ENCODE results near the gene PPFIBP2. TPM values are rescaled to one million over a fixed set of nuclear protein-coding genes. Genes with fewer than 3 reads are reported as not detected.
A peak's percentile ranks its signal among the peaks of the same experiment; 100 is the strongest.

PPFIBP2 gene
- total RNA-seq, 1 experiment from 2014 or later = 13.9 TPM

GRCh38 chr11:7592711-7593110 is 78.9 kb downstream of the PPFIBP2 start:
- Histone ChIP-seq H3K4me1 (replicated peaks; ENCODE audit: insufficient read depth) (peaks cover 39% of the 10 kb centered on the region), H3K27me3 (ENCODE audit: insufficient read depth, low read depth) (no peaks in the 10 kb centered on the region), H3K9me2 (ENCODE audit: insufficient read depth) (no peaks in the 10 kb centered on the region), H3K79me2 (ENCODE audit: low read depth) (no peaks in the 10 kb centered on the region), H3K4me3 (no peak overlapping the region), H2AFZ (no peak overlapping the region), H3K4me2 (no peak overlapping the region), H3K27ac (no peak overlapping the region), H3K36me3 (ENCODE audit: low read depth) (no peaks in the 10 kb centered on the region), H3F3A (ENCODE audit: insufficient read depth, low read depth) (peaks cover 6% of the 10 kb centered on the region; the same call in 1 of the 2 replicates), H3K9me3 (ENCODE audit: insufficient read depth, low read depth) (no peaks in the 10 kb centered on the region), H4K20me1 (ENCODE audit: insufficient read depth) (no peaks in the 10 kb centered on the region)
- TF ChIP-seq CTCF (conservative IDR thresholded peaks at IDR 0.05) (no peak), EZH2 (IDR thresholded peaks at IDR 0.05; ENCODE audit: low read depth) (no peak)
- peak in 1 of 2 experiments; percentile 44 for DNase-seq
- intact Hi-C loops (cut with micrococcal nuclease; ENCODE audit: unreplicated experiment) = no loop called here
- ChIA-PET POLR2A (ENCODE audit: unreplicated experiment) (no interaction called here), CTCF (no interaction called here)
- no TSS peak for BruUV-seq (replicated peaks)

- ChIA-PET CTCF (no interaction called here), POLR2A (ENCODE audit: unreplicated experiment) (no interaction called here)
- no peak for DNase-seq
- no peak overlapping the region for H3K4me3 ChIP-seq
- H3K4me2 ChIP-seq = no peak overlapping the region
- no peaks in the 10 kb centered on the region for H4K20me1 ChIP-seq (ENCODE audit: insufficient read depth)
- no peaks in the 10 kb centered on the region for H3K9me3 ChIP-seq (ENCODE audit: insufficient read depth, low read depth)
- H2AFZ ChIP-seq = no peak overlapping the region
- H3K4me1 ChIP-seq (replicated peaks; ENCODE audit: insufficient read depth) = peaks cover 46% of the 10 kb centered on the region
- H3K9me2 ChIP-seq (ENCODE audit: insufficient read depth) = no peaks in the 10 kb centered on the region
- no TSS peak for BruUV-seq (replicated peaks)
- H3K79me2 ChIP-seq (ENCODE audit: low read depth) = no peaks in the 10 kb centered on the region
- TF ChIP-seq CTCF (conservative IDR thresholded peaks at IDR 0.05) (no peak), EZH2 (IDR thresholded peaks at IDR 0.05; ENCODE audit: low read depth) (no peak)
- H3K27ac ChIP-seq = no peak overlapping the region
- H3F3A ChIP-seq (ENCODE audit: insufficient read depth, low read depth) = peaks cover 6% of the 10 kb centered on the region; the same call in 1 of the 2 replicates
- H3K27me3 ChIP-seq (ENCODE audit: insufficient read depth, low read depth) = no peaks in the 10 kb centered on the region
- H3K36me3 ChIP-seq (ENCODE audit: low read depth) = no peaks in the 10 kb centered on the region
- intact Hi-C loops (cut with micrococcal nuclease; ENCODE audit: unreplicated experiment) = no loop called here
Observed at GRCh38 chr11:7593481-7593880, 79.7 kb downstream of the PPFIBP2 start.

- no peak overlapping the region for H3K4me3 ChIP-seq
- no peaks in the 10 kb centered on the region for H3K9me2 ChIP-seq (ENCODE audit: insufficient read depth)
- H3K36me3 ChIP-seq (ENCODE audit: low read depth) = no peaks in the 10 kb centered on the region
- TF ChIP-seq EZH2 (IDR thresholded peaks at IDR 0.05; ENCODE audit: low read depth) = no peak
- TF ChIP-seq CTCF (conservative IDR thresholded peaks at IDR 0.05) = no peak
- intact Hi-C loops (cut with micrococcal nuclease; ENCODE audit: unreplicated experiment) = no loop called here
- H3K27ac ChIP-seq = no peak overlapping the region
- peaks cover 13% of the 10 kb centered on the region for H3F3A ChIP-seq (ENCODE audit: insufficient read depth, low read depth)
- H3K4me2 ChIP-seq = peak overlapping the region; percentile 36; the same call in 1 of the 2 replicates
- DNase-seq = peak in 1 of 2 experiments; percentile 37
- no peaks in the 10 kb centered on the region for H4K20me1 ChIP-seq (ENCODE audit: insufficient read depth)
- no peak overlapping the region for H2AFZ ChIP-seq
- H3K27me3 ChIP-seq (ENCODE audit: insufficient read depth, low read depth) = no peaks in the 10 kb centered on the region
- POLR2A ChIA-PET (ENCODE audit: unreplicated experiment) = interaction anchor here (0.8 kb wide), 1 partner anchor 20 kb away, joined by 3 read pairs; no protein-coding TSS in a partner anchor
- BruUV-seq (replicated peaks) = no TSS peak
- peaks cover 63% of the 10 kb centered on the region for H3K4me1 ChIP-seq (replicated peaks; ENCODE audit: insufficient read depth)
- H3K79me2 ChIP-seq (ENCODE audit: low read depth) = no peaks in the 10 kb centered on the region
- CTCF ChIA-PET = no interaction called here
- H3K9me3 ChIP-seq (ENCODE audit: insufficient read depth, low read depth) = no peaks in the 10 kb centered on the region
Observed at GRCh38 chr11:7595016-7595866, 81.4 kb downstream of the PPFIBP2 start.
